Activated naive CD8-positive, alpha-beta T cell treated with anti-CD3 and anti-CD28 coated beads, Interleukin-2, amount 50 U/mL, for 24 hours (primary cell): ENCODE data around the gene NT5C1A.

Experiments used
- ATAC-seq: fragments of 150-1000 bp; cut with Tn5 transposase; one replicate; pipeline ENCODE4 v1.10.0; 2021
- DNase-seq: peaks from one replicate; pipeline ENCODE4 v3.0.0; 2021
- H3K27ac Mint-ChIP-seq: one replicate; pipeline ENCODE4 v1.8.0; 2021; ENCODE audit warnings: mild to moderate bottlenecking, mixed read lengths
- H3K27me3 Mint-ChIP-seq: one replicate; pipeline ENCODE4 v1.8.0; 2021; ENCODE audit warnings: mixed read lengths
- H3K36me3 Mint-ChIP-seq: one replicate; pipeline ENCODE4 v1.8.0; 2021; ENCODE audit warnings: low read depth, mixed read lengths
- H3K4me1 Mint-ChIP-seq: one replicate; pipeline ENCODE4 v1.8.0; 2021; ENCODE audit warnings: mixed read lengths
- H3K4me3 Mint-ChIP-seq: one replicate; pipeline ENCODE4 v1.8.0; 2021; ENCODE audit warnings: mild to moderate bottlenecking, moderate library complexity, mixed read lengths
- H3K9me3 Mint-ChIP-seq: one replicate; pipeline ENCODE4 v1.8.0; 2021; ENCODE audit warnings: mixed read lengths

NT5C1A gene

GRCh38 chr1:39681294-39681693 lies 9.4 kb upstream of the NT5C1A start:
- ATAC-seq = no peak
- H3K27ac Mint-ChIP-seq = no peak overlapping the region
- peaks cover 15% of the 10 kb centered on the region for H3K27me3 Mint-ChIP-seq
- peaks cover 17% of the 10 kb centered on the region for H3K4me1 Mint-ChIP-seq
- DNase-seq = no peak
- peaks cover 4% of the 10 kb centered on the region for H3K36me3 Mint-ChIP-seq
- H3K4me3 Mint-ChIP-seq = no peak overlapping the region
- no peaks in the 10 kb centered on the region for H3K9me3 Mint-ChIP-seq

GRCh38 chr1:39680751-39681150 lies 8.8 kb upstream of the NT5C1A start:
- DNase-seq (no peak), ATAC-seq (no peak)
- Mint-ChIP-seq H3K27me3 (peaks cover 15% of the 10 kb centered on the region), H3K4me1 (peaks cover 17% of the 10 kb centered on the region), H3K36me3 (peaks cover 4% of the 10 kb centered on the region), H3K4me3 (no peak overlapping the region), H3K9me3 (no peaks in the 10 kb centered on the region), H3K27ac (no peak overlapping the region)

- Mint-ChIP-seq H3K4me1 (peaks cover 15% of the 10 kb centered on the region), H3K4me3 (no peak overlapping the region), H3K9me3 (no peaks in the 10 kb centered on the region), H3K27me3 (peaks cover 12% of the 10 kb centered on the region), H3K27ac (no peak overlapping the region), H3K36me3 (peaks cover 4% of the 10 kb centered on the region)
- ATAC-seq (no peak), DNase-seq (no peak)
Measured at GRCh38 chr1:39679821-39680220, 7.9 kb upstream of the NT5C1A start.

- H3K27me3 Mint-ChIP-seq = peaks cover 13% of the 10 kb centered on the region
- peaks cover 3% of the 10 kb centered on the region for H3K36me3 Mint-ChIP-seq
- peaks cover 11% of the 10 kb centered on the region for H3K4me1 Mint-ChIP-seq
- DNase-seq (no peak), ATAC-seq (no peak)
- no peak overlapping the region for H3K4me3 Mint-ChIP-seq
- no peak overlapping the region for H3K27ac Mint-ChIP-seq
- H3K9me3 Mint-ChIP-seq = no peaks in the 10 kb centered on the region
Measured at GRCh38 chr1:39678889-39679288, 7.0 kb upstream of the NT5C1A start.

- DNase-seq = no peak
- H3K9me3 Mint-ChIP-seq = no peaks in the 10 kb centered on the region
- H3K27ac Mint-ChIP-seq = no peak overlapping the region
- H3K4me3 Mint-ChIP-seq = no peak overlapping the region
- H3K4me1 Mint-ChIP-seq = peaks cover 8% of the 10 kb centered on the region
- H3K27me3 Mint-ChIP-seq = peaks cover 20% of the 10 kb centered on the region
- peaks cover 3% of the 10 kb centered on the region for H3K36me3 Mint-ChIP-seq
- no peak for ATAC-seq
Measured at GRCh38 chr1:39677645-39678044, 5.7 kb upstream of the NT5C1A start.

GRCh38 chr1:39676948-39677548 lies 5.1 kb upstream of the NT5C1A start:
- Mint-ChIP-seq H3K4me3 (no peak overlapping the region), H3K4me1 (peaks cover 12% of the 10 kb centered on the region), H3K27me3 (peaks cover 23% of the 10 kb centered on the region), H3K36me3 (no peaks in the 10 kb centered on the region), H3K9me3 (no peaks in the 10 kb centered on the region), H3K27ac (no peak overlapping the region)
- ATAC-seq (no peak), DNase-seq (no peak)

- Mint-ChIP-seq H3K27ac (no peak overlapping the region), H3K9me3 (no peaks in the 10 kb centered on the region)
- no peak for ATAC-seq
Measured at GRCh38 chr1:39675220-39675619, 3.3 kb upstream of the NT5C1A start.

GRCh38 chr1:39673215-39673614 lies 1.3 kb upstream of the NT5C1A start:
- H3K27ac Mint-ChIP-seq = no peak overlapping the region
- DNase-seq (no peak), ATAC-seq (no peak)
- peaks cover 10% of the 10 kb centered on the region for H3K4me1 Mint-ChIP-seq
- H3K27me3 Mint-ChIP-seq = peaks cover 48% of the 10 kb centered on the region
- H3K4me3 Mint-ChIP-seq = no peak overlapping the region
- no peaks in the 10 kb centered on the region for H3K9me3 Mint-ChIP-seq
- no peaks in the 10 kb centered on the region for H3K36me3 Mint-ChIP-seq

More at GRCh38 chr1:39675220-39675619, 3.3 kb upstream of the NT5C1A start:
- no peak for DNase-seq
- peaks cover 31% of the 10 kb centered on the region for H3K27me3 Mint-ChIP-seq
- no peak overlapping the region for H3K4me3 Mint-ChIP-seq
- peaks cover 4% of the 10 kb centered on the region for H3K4me1 Mint-ChIP-seq
- H3K36me3 Mint-ChIP-seq = no peaks in the 10 kb centered on the region

- H3K4me3 Mint-ChIP-seq = peak overlapping the region; percentile 42
Measured at GRCh38 chr1:39672551-39672947, 642 bp upstream of the NT5C1A start.

GRCh38 chr1:39671433-39671792 lies 494 bp downstream of the NT5C1A start:
- peaks cover 51% of the 10 kb centered on the region for H3K27me3 Mint-ChIP-seq
- peaks cover 27% of the 10 kb centered on the region for H3K4me1 Mint-ChIP-seq
- H3K4me3 Mint-ChIP-seq = peak overlapping the region; percentile 36
- no peaks in the 10 kb centered on the region for H3K9me3 Mint-ChIP-seq
- ATAC-seq (no peak), DNase-seq (no peak)
- no peaks in the 10 kb centered on the region for H3K36me3 Mint-ChIP-seq
- H3K27ac Mint-ChIP-seq = no peak overlapping the region

More at GRCh38 chr1:39672551-39672947, 642 bp upstream of the NT5C1A start:
- DNase-seq (peak; percentile 31), ATAC-seq (no peak)
- H3K9me3 Mint-ChIP-seq = no peaks in the 10 kb centered on the region
- no peaks in the 10 kb centered on the region for H3K36me3 Mint-ChIP-seq
- no peak overlapping the region for H3K27ac Mint-ChIP-seq
- peaks cover 16% of the 10 kb centered on the region for H3K4me1 Mint-ChIP-seq
- H3K27me3 Mint-ChIP-seq = peaks cover 50% of the 10 kb centered on the region

GRCh38 chr1:39670689-39671088 lies 1.2 kb downstream of the NT5C1A start:
- DNase-seq (no peak), ATAC-seq (no peak)
- no peak overlapping the region for H3K27ac Mint-ChIP-seq
- peaks cover 51% of the 10 kb centered on the region for H3K27me3 Mint-ChIP-seq
- H3K4me3 Mint-ChIP-seq = peak overlapping the region; percentile 5
- no peaks in the 10 kb centered on the region for H3K9me3 Mint-ChIP-seq
- peaks cover 34% of the 10 kb centered on the region for H3K4me1 Mint-ChIP-seq
- no peaks in the 10 kb centered on the region for H3K36me3 Mint-ChIP-seq

GRCh38 chr1:39668894-39669293 lies 3.0 kb downstream of the NT5C1A start:
- ATAC-seq (no peak), DNase-seq (no peak)
- no peaks in the 10 kb centered on the region for H3K36me3 Mint-ChIP-seq
- H3K27me3 Mint-ChIP-seq = peaks cover 46% of the 10 kb centered on the region
- no peaks in the 10 kb centered on the region for H3K9me3 Mint-ChIP-seq
- H3K4me1 Mint-ChIP-seq = peaks cover 42% of the 10 kb centered on the region
- no peak overlapping the region for H3K27ac Mint-ChIP-seq
- H3K4me3 Mint-ChIP-seq = no peak overlapping the region

- H3K36me3 Mint-ChIP-seq = no peaks in the 10 kb centered on the region
- no peak overlapping the region for H3K27ac Mint-ChIP-seq
- H3K4me1 Mint-ChIP-seq = peaks cover 42% of the 10 kb centered on the region
- no peaks in the 10 kb centered on the region for H3K9me3 Mint-ChIP-seq
- DNase-seq (no peak), ATAC-seq (no peak)
- no peak overlapping the region for H3K4me3 Mint-ChIP-seq
- H3K27me3 Mint-ChIP-seq = peaks cover 40% of the 10 kb centered on the region
Measured at GRCh38 chr1:39668111-39668510, 3.8 kb downstream of the NT5C1A start.

GRCh38 chr1:39666772-39667171 lies 5.1 kb downstream of the NT5C1A start:
- Mint-ChIP-seq H3K4me3 (peak overlapping the region; percentile 43), H3K4me1 (peaks cover 37% of the 10 kb centered on the region), H3K27me3 (peaks cover 31% of the 10 kb centered on the region), H3K36me3 (no peaks in the 10 kb centered on the region), H3K27ac (peak overlapping the region; percentile 70), H3K9me3 (no peaks in the 10 kb centered on the region)
- ATAC-seq (peak; percentile 94), DNase-seq (peak; percentile 59)

GRCh38 chr1:39663559-39663958 lies 8.3 kb downstream of the NT5C1A start:
- Mint-ChIP-seq H3K4me1 (peaks cover 35% of the 10 kb centered on the region), H3K27ac (no peak overlapping the region), H3K27me3 (peaks cover 7% of the 10 kb centered on the region), H3K9me3 (no peaks in the 10 kb centered on the region), H3K36me3 (no peaks in the 10 kb centered on the region), H3K4me3 (no peak overlapping the region)
- ATAC-seq (no peak), DNase-seq (no peak)

- peaks cover 30% of the 10 kb centered on the region for H3K4me1 Mint-ChIP-seq
- no peaks in the 10 kb centered on the region for H3K9me3 Mint-ChIP-seq
- peaks cover 5% of the 10 kb centered on the region for H3K27me3 Mint-ChIP-seq
- no peak for DNase-seq
- no peak overlapping the region for H3K27ac Mint-ChIP-seq
- H3K36me3 Mint-ChIP-seq = no peaks in the 10 kb centered on the region
- no peak overlapping the region for H3K4me3 Mint-ChIP-seq
- no peak for ATAC-seq
Measured at GRCh38 chr1:39662861-39663260, 9.0 kb downstream of the NT5C1A start.
